Gastroesophageal sphincter (tissue), 4 donors: Measurements from ENCODE around the gene CNTNAP3. TPM values are rescaled to one million over a fixed set of nuclear protein-coding genes. Genes with fewer than 3 reads are reported as not detected.
A peak's percentile ranks its signal among the peaks of the same experiment; 100 is the strongest.
"Not testable (repeated sequence)": the region's sequence is repeated elsewhere in the genome, so short reads cannot be mapped to it uniquely, and the experiment has no call there.

Source experiments
- ATAC-seq: fragments of 150-250 bp; one replicate; pipeline ENCODE4 v1.9.1; 2016; ENCODE audit warnings: mild to moderate bottlenecking, moderate library complexity
- H3K27ac ChIP-seq, 4 donors: fragments of 200-600 bp; sonication (generic) in 3 of 4; 1 replicate in 3 of 4; 2 replicates in 1 of 4; pipeline ENCODE4 v1.5.1; 2016 to 2019
- H3K27me3 ChIP-seq: fragments of 200-600 bp; sonication (generic); one replicate; pipeline ENCODE4 v1.5.1; 2019
- H3K36me3 ChIP-seq, 2 donors: fragments of 200-600 bp; sonication (generic); one replicate each; pipeline ENCODE4 v1.5.1; 2019; ENCODE audit warnings: control low read depth in 1 of 2
- H3K4me1 ChIP-seq, 3 donors: fragments of 200-600 bp; sonication (generic); 1 replicate in 2 of 3; 2 replicates in 1 of 3; pipeline ENCODE4 v1.5.1; 2016 to 2019; ENCODE audit warnings: control low read depth in 2 of 3
- H3K4me3 ChIP-seq, 2 donors: fragments of 200-600 bp; sonication (generic); one replicate each; pipeline ENCODE4 v1.5.1; 2019; ENCODE audit warnings: mild to moderate bottlenecking in 1 of 2, moderate library complexity in 1 of 2
- H3K9me3 ChIP-seq, 3 donors: fragments of 200-600 bp; sonication (generic); one replicate each; pipeline ENCODE4 v1.5.1; 2017 to 2019; ENCODE audit warnings: control low read depth in 2 of 3
- WGBS, 2 donors: methylation state at CpG; one replicate each; pipeline ENCODE4 v1.1.5; 2018; ENCODE audit warnings: low coverage in 1 of 2; 5-methylcytosine and 5-hydroxymethylcytosine counted together
- total RNA-seq, 4 donors: library from RNA; depleted of rRNA; stranded (reverse); fragments of >200 nt; gene quantifications; one replicate each; pipeline ENCODE4 v1.1.0, GENCODE V29; 2016

The CNTNAP3 gene
- 10 to 100 TPM; 31.5 to 65.1 (median 57.9) TPM for total RNA-seq

DNA sequence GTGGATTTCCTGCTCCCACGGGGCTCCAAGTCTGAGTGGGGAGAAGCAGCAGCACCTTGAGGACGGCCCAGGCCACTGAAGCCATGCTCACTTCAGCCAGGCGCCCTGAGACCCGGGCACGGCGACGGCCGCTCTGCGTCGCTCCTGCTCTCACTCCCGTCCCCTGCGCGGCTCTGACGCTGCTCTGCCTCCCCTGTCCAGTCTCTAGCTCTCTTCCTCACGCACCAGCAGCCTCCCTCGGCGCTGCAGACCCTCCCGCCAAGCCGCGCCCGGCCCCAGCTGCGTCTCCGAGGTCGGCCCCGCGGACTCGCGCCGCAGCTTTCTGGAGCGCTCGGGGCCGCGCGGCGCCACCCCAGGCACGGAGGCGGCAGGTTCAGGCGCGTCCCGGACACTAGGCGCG is at the start of gene CNTNAP3:
Gene CNTNAP3 (minus strand): TSS at position 188 of the 400 bp plus-strand sequence. CDS start 103 bp downstream, at position 85.
- H3K4me1 ChIP-seq, H3K27me3 ChIP-seq, H3K27ac ChIP-seq, H3K4me3 ChIP-seq, ATAC-seq, H3K36me3 ChIP-seq, H3K9me3 ChIP-seq: not testable (repeated sequence)
- no CpG with 5 or more reads among the region's 42 CpGs for WGBS, 2 donors

DNA sequence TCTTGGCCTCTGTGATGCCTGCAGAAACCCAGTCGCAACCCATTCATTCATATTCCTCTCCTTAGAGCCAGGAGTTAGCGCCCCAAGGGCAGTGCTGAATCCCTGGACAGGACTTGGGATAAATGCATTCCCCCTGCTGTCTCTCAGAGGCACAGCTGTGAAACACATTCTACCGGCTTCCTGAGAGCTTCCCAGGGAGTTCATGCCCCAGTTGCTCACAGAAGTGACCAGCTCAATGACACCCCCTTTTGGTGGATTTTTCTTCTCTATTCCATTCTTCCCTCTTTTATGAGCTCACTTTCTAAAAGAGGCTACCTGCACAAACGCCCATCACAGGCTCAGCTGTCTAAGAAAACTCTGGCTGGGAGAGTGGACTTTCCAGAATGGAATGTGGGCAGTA is 8.0 kb downstream of the CNTNAP3 start:
- H3K4me3 ChIP-seq, H3K4me1 ChIP-seq, H3K27ac ChIP-seq, ATAC-seq, H3K9me3 ChIP-seq, H3K27me3 ChIP-seq, H3K36me3 ChIP-seq: not testable (repeated sequence)
- WGBS, 2 donors: no CpG with 5 or more reads among the region's 4 CpGs

DNA sequence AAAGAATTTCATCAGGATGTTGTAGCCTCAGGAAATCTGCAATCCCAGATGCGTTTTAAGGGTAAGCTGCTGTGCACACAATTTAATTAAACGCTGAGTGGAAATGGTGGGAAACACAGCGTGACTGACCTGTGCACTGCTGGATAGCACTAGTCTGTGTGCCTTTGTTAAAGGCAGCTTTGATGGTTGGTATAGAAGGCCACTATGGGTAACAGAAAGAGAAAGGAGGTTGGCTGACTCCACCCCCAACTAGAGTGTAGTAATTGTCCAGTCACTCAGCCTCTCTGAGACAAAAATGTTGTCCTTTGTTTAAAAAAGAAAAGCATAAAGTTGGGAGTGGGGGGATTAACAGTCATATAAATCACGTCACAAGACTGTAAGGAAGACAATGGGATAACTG is 45.5 kb downstream of the CNTNAP3 start:
- no CpG with 5 or more reads among the region's 4 CpGs for WGBS, 2 donors

DNA sequence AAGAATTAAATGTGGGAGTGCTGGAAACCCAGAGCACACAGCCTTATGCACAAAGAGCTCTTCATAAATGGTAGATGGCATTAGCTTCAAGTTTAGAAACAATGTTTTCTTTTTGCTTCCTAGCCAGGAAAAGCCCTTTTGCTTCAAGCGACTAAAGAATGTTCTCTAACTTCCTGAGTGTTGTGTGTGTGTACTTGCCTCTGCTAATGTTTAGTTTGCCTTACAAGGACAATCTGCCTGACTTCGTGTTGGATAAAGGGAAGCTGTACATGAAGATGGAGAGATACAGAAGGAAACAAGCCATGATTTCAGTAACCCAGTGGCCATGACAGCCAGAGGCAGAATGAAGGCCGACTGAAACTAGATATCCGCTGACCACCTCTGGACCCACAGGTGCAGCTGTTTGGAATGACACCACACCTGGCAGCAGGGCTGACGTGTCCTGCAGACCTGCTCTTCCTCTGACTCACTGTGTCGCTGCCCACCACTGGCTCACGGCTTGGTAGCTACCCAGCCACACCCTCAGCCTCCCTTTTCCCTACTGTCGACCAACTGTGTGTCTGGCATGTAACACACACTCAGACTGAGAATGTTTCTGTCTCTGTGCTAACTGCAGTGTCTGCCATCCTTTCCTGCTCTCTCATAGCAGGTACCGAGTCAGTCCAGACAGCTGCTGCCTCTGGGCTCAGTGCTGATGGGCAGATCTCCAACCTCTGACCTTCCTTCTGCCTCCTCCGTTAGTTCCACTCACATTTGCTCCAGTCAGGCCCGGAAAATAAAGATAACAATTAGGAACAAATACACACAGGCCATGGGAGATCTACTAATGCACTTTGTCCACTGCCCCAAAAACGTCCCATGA is 55.6 kb downstream of the CNTNAP3 start:
- not testable (repeated sequence) for H3K36me3 ChIP-seq, H3K27ac ChIP-seq, H3K4me1 ChIP-seq, H3K4me3 ChIP-seq, H3K27me3 ChIP-seq, H3K9me3 ChIP-seq
- WGBS, 2 donors: no CpG with 5 or more reads among the region's 12 CpGs
- ATAC-seq: peak; percentile 31

More for the DNA sequence above, 45.5 kb downstream of the CNTNAP3 start:
- H3K27me3 ChIP-seq, H3K27ac ChIP-seq, H3K4me1 ChIP-seq, H3K4me3 ChIP-seq, H3K9me3 ChIP-seq, ATAC-seq, H3K36me3 ChIP-seq: not testable (repeated sequence)

DNA sequence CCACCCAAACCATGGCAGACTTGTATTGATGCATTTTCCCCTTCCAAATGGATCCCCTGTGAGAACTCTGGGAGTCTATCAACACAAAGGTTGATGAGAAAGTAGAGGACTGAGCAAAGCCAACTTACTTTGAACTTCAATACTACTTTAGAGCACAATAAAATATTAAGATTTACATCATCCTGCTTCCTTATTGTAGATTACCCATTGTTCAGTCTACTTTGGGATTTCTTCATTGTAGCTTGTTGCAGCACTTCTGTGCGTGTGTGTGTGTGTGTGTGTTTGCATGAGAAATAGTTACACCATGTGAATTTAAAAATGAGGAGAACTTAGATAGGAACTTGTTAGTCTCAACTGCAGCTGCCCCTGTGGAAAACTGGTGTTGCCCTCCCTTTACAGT is 72.0 kb downstream of the CNTNAP3 start:
- H3K4me3 ChIP-seq, H3K9me3 ChIP-seq, H3K27ac ChIP-seq, ATAC-seq, H3K27me3 ChIP-seq, H3K36me3 ChIP-seq, H3K4me1 ChIP-seq: not testable (repeated sequence)
- no CpG with 5 or more reads among the region's 1 CpG for WGBS, 2 donors

DNA sequence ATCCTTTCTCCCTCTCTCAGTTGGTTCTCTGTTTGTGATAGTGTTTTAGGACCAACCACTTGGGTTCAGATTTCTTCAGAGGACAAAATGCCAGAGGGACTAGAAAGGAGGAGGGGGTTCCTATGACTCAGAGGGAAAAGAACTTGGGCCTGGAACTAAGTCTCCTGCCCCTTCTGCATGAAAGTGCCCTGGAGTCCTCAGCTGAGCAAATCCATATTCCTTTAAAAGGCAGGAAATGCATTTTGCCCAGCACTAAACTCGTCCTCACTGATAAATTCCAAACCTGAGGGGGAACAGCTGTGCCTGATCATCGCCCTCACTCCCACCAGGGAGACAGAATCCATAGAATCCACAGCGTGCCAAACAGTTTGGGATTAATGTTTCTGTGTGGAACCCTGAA is 78.2 kb downstream of the CNTNAP3 start:
- not testable (repeated sequence) for H3K27ac ChIP-seq, H3K36me3 ChIP-seq, H3K27me3 ChIP-seq, ATAC-seq, H3K4me3 ChIP-seq, H3K4me1 ChIP-seq, H3K9me3 ChIP-seq
- WGBS, 2 donors: no CpG with 5 or more reads among the region's 3 CpGs

DNA sequence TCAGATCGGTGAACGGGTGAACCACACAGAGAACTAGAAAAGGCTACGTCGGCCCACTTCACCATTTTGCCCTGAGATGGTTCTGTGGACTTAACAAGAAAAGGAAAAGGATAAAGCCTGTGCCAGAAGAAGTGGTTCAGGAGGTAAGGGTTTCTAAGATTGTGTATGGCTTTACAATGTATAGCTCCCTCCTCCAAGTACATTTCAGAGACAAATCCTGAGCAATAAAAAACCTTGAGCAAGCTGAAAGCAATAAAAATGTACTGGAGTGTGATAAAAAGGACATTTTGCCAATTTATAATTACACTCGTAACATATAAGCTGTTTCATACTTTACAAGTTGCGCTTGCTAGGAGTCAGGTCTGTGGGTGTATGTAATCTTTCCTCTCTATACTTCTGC is 81.3 kb downstream of the CNTNAP3 start:
- not testable (repeated sequence) for H3K27ac ChIP-seq, H3K4me1 ChIP-seq, H3K4me3 ChIP-seq, H3K27me3 ChIP-seq, H3K36me3 ChIP-seq, ATAC-seq, H3K9me3 ChIP-seq
- WGBS, 2 donors: no CpG with 5 or more reads among the region's 6 CpGs

DNA sequence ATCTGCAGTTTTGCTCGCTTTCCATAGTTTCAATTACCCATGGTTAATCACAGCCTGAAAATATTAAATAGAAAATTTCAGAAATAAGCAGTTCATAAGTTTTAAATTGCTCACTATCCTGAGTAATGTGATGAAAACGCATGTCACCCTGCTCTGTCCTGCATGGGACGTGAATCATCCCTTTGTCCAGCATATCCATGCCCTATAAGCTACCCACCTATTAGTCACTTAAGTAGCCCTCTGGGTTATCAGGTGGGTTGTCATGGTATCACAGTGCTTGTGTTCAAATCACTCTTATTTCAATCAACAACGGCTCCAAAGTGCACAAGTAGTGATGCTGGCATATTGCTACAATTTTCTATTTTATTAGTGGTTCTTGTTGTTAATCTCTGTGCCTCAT is 82.1 kb downstream of the CNTNAP3 start:
- H3K27ac ChIP-seq, H3K4me1 ChIP-seq, H3K9me3 ChIP-seq, ATAC-seq, H3K4me3 ChIP-seq, H3K36me3 ChIP-seq, H3K27me3 ChIP-seq: not testable (repeated sequence)
- no CpG with 5 or more reads among the region's 4 CpGs for whole genome bisulfite sequencing, 2 donors

DNA sequence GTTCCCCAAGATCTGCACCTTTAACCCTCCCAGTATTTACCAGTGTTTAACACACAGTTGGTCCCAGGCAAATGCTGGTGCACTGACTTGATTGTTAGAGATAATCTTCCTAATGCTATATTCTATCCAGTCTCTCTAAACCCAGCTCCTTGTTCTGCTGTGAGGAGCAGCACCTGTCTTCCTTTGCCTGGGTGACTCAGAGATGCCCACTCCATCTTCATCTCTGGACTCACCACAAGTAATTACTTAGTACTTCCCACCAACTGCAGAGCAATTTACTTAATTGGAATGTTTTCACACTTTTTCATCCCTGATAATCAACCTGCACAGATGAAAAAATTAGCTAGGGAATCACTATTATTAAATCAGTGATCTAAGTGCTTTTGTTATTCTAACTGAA is 87.6 kb downstream of the CNTNAP3 start:
- H3K9me3 ChIP-seq, H3K4me3 ChIP-seq, H3K4me1 ChIP-seq, H3K27ac ChIP-seq, H3K36me3 ChIP-seq, H3K27me3 ChIP-seq, ATAC-seq: not testable (repeated sequence)

DNA sequence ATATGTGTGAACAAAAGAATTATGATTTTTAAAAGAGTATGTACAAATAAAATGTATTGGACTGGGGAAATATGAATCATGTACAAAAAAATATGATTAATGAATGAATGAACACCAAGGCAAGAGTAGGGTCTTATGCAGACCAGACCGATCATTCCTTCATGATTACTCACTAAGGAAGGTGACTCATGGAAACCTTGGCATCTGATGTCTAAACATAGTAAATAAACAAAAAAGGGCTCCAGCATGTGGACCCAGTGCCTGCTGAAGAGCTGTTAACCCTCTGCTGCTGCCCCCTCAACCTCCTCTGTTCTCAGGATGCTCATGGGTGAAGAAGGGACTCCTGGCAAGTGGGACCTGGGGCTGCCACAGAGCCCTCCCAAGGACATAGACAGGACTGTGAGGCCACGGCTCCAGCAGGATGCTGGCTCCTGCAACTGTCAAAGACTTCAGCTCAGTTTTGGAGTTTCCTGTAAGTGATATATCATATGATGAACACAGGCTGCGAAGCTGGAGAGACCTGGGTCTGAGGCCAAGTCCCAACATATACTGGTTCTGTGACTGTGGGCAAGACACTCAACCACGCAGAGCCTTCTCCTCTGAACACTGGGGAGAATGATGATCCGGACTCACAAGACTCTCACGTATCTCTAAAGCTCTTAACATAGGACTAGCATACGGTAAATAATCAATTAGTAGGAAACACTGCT is 89.8 kb downstream of the CNTNAP3 start:
- not testable (repeated sequence) for H3K4me3 ChIP-seq, H3K9me3 ChIP-seq, H3K27me3 ChIP-seq, H3K27ac ChIP-seq, ATAC-seq, H3K4me1 ChIP-seq, H3K36me3 ChIP-seq
- no CpG with 5 or more reads among the region's 7 CpGs for WGBS, 2 donors

DNA sequence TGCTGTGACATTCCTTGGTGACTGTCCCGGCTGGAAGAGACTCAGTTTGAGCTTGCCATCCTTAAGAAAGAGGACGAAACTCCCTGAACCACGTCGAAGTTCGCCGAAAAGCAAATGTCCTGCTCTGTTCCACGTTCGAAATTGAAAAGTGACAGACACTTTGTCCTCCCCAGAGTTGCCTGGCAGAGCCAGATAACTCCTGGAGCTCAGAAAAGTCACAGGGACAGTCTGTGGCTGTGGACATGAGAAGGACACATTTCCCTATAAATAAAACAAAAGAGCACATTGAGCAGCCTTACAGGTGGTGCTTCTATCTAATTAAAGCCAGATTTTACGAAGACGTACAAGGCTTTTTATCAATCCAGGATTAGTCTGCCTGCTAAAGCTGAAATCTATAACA is 116.6 kb downstream of the CNTNAP3 start:
- H3K4me3 ChIP-seq, H3K27me3 ChIP-seq, H3K27ac ChIP-seq, ATAC-seq, H3K36me3 ChIP-seq, H3K9me3 ChIP-seq, H3K4me1 ChIP-seq: not testable (repeated sequence)
- WGBS, 2 donors: no CpG with 5 or more reads among the region's 10 CpGs

DNA sequence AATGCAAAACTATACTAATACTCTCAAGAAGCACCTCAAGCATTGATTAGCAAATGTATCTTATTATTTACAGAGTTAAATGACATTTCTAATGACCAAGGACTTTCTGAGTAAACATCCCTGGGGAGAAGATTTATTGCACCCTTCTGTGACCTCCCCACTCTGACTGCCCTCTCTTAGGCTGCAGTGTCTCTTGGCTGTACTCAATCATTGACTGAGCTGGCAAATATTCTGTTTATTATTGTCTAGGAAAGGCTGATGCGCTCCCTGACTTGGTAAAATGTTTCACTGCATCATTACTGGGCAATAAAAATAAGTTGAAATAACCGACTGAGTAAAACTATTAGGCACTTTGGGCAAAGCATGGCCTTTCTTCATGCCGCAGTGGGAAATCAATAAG is 130.3 kb downstream of the CNTNAP3 start:
- not testable (repeated sequence) for H3K27ac ChIP-seq, H3K4me1 ChIP-seq, H3K36me3 ChIP-seq, H3K9me3 ChIP-seq, H3K27me3 ChIP-seq, H3K4me3 ChIP-seq, ATAC-seq
- WGBS, 2 donors: no CpG with 5 or more reads among the region's 3 CpGs

DNA sequence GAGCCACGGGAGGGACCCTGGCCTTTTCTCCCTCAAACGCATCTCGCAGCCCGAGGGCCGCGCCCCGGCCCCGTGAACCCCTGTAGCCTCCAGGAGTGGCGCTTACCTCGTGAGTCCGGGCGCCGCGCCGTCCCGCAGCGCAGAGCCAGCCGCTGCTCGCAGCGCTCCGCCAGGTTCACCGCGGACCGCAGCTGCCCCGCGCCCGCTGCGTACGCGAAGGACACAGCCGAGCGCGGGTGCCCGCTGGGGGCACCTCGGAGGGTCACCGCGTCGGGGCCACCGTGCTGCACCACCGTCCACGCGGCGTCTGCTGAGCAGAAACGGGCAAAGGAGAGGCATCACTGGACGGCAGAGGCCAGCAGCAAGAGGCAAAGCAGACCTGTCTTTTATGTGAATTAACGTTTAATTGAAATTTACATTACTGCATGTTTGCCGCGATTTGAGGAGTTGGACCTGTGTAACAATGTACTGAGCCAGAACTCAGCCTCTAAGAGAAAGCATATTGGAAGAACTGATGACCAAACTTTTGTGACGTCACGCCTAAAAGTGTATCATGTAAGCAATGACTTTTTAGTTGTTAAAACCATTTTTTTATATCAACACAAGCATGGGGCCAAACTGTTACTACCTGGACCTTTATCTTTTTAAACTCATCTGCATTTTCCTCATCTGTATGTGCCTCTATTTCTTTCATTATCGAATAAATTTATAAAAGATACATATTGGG is 155.0 kb downstream of the CNTNAP3 start:
- H3K27me3 ChIP-seq, ATAC-seq, H3K9me3 ChIP-seq, H3K36me3 ChIP-seq, H3K4me1 ChIP-seq, H3K4me3 ChIP-seq: not testable (repeated sequence)
- WGBS, 2 donors: 48 to 92% methylated on average over 2 to 6 of the region's 51 CpGs
- peak overlapping the region in 1 of 4 donors; percentile 24 for H3K27ac ChIP-seq
